ENCODE data around the gene RAB25.
A peak's percentile ranks its signal among the peaks of the same experiment; 100 is the strongest.

RAB25 gene

DNA sequence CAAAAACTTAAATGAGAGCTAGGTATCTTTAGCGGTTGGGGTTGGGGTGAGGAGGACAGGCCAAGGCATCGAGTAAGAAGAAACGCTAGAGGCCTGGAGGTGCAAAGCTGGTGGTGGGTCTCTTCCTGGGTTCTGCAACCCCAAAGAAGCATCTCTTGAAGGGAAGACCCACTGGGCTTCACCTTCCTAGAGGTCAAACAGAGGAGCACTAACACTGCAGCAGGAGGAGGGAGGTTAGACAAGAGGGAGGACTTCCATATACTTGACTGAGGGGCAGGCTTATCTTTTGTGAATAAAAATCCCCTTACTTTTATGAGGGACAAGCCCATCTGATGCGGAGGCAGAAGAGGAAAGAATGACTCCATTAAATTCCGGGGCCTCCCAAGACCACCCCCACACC lies 18.8 kb downstream of the RAB25 start:
- no peak for DNase-seq (ENCODE audit: low spot score)

DNA sequence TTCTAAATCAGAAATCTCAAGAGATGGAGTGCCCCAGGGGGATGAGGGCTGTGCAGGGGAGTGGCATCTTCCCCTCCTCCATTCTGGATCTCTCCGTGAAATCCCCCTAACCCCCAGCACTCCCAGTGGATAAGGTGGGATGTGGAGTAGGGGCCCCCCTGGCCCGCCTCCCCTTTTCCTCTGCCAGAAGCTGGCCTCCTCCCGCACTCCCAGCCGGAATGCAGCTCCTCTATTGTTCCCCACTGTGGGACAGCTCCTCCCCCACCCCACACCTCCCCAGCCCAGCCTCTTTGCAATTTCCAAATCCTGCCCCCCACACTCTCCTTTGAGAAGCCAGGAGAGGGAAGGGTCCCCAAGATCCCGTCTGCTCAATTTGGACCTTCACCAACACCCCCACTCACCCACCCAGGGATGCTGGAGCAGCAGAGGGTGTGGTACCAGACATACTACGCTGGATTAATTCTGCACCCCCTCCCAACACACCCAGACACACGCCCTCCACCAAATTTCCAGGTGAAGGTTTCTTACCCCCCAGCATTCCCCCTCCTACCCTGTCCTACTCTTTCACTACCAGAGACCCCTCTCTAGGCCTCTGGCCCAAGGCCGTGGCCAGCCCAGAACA lies 19.4 kb downstream of the RAB25 start:
- no peak for DNase-seq (ENCODE audit: low spot score)

- no peak for DNase-seq (ENCODE audit: low spot score)
Observed at GRCh38 chr1:156080863-156081179, 19.9 kb downstream of the RAB25 start.

DNA sequence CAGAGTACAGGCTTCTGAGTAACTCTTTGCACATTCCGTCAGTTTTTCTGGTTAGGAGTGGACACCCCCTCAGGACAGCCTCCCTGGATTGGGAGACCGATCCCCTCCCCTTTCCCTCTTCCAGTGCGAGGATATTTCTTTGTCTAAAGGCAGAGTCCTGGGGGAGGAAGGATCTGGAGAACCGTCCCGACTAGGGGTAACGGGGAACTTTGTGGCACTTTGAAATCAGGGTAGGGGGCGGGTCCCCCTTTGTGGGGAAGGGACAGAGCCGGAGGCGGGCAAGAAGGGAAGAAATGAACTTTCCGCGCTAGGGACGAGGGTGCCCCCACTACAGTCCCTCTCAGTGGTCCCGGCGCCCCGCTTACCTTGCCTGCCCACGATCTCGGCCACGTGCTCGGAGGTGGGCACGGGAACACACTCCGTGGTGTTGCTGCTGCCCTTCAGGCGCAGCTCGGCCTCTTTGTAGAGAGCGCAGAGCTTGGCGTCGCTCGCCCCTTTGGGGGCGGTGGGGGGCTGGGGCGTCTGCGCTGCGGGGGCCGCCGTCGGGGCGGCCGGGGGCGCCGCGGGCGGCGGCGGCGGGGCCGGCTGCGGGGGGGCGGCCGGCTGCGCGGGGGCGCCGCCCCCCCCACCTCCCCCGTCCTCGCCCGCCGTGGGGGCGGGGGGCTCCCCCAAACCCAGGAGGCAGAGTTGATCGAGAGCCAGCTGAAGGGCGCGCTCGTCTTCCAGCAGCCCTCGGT lies 20.4 kb downstream of the RAB25 start:
- no peak for DNase-seq (ENCODE audit: low spot score)

DNA sequence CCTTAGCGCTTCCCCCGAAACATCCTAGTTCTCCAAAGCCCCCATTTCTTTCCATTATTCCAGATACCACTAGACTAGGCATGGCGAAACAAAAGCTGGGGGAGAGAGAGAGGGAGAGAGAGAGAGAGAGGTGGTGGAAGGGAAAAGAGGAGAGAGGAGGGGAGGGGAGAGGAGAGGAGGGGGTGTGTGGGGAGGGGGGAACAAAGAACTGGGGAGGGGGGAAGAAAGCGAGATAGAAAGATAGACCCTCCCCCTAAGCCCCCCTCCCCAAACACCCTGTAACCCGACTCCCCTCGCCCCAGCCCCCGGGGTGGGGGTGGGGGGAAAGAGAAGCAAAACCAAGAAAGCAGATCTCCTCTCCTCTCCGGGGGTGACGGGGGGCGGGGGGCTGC lies 21.0 kb downstream of the RAB25 start:
- no peak for DNase-seq (ENCODE audit: low spot score)

DNA sequence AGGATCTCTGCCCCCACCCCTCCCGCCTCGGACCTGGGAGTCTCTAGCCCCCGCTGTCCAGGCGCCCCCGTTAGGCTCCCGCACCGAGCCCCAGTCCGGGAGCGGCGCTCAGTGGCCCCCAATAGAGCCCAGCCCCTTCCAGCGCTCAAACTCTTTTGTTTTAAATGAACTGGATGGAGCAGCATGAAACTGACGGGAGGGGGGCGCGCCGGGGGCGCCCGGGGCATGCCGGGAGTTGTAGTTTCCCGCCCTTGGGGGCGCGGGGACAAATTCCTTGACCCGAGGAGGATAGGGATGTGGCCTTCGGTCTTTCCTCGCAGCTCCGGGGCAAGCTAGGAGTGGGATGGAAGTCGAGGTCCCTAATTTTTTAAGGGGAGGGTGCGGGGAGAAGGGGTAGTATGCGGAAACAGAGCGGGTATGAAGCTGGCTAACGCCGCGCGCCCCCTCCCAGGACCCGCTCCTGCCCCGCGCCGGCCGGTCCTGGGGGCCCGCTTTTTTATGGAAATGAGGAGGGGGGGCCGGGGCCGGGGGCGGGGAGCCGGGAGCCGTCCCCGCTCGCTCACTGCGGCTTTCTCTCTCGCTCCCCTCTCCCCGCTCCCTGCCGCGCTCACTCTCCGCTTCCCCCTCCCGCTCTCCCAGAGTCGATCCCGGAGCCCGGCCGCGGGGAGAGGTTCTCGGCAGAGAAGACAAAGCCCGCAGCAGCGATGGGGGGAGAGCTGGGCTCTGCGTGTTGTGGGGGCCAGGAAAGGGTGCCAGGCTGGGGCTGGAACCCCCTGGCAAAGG lies 21.5 kb downstream of the RAB25 start, which contains the start of gene MEX3A:
MEX3A (minus strand) TSS at position 157 of the 783 bp plus-strand sequence. CDS start 467 bp downstream, outside the sequence.
- DNase-seq (ENCODE audit: low spot score): no peak

GRCh38 chr1:156083800-156084790 lies 23.1 kb downstream of the RAB25 start:
- no peak for DNase-seq (ENCODE audit: low spot score)

- no peak for DNase-seq (ENCODE audit: low spot score)
Observed at GRCh38 chr1:156086256-156086662, 25.3 kb downstream of the RAB25 start.

DNA sequence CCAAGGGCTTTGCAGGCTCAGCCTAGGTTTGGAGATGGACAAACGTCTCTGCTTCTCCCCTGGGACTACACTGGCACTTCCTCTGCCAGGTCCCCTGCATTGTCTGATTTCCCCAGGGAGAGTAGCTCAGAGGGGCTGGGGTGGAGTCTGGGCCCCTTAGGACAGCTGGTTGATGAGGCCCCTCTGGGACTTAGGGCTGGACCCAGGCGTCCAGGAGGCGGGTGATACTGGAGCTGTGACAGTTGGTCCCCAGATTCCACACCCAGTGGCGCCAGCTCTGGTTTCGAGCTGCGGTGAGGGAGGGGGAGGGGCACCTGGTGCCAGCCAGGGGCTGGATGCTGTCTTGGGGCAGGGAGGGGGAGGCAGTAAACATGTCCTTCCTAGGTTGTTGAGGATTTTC lies 28.7 kb downstream of the RAB25 start:
- DNase-seq (ENCODE audit: low spot score): no peak

DNA sequence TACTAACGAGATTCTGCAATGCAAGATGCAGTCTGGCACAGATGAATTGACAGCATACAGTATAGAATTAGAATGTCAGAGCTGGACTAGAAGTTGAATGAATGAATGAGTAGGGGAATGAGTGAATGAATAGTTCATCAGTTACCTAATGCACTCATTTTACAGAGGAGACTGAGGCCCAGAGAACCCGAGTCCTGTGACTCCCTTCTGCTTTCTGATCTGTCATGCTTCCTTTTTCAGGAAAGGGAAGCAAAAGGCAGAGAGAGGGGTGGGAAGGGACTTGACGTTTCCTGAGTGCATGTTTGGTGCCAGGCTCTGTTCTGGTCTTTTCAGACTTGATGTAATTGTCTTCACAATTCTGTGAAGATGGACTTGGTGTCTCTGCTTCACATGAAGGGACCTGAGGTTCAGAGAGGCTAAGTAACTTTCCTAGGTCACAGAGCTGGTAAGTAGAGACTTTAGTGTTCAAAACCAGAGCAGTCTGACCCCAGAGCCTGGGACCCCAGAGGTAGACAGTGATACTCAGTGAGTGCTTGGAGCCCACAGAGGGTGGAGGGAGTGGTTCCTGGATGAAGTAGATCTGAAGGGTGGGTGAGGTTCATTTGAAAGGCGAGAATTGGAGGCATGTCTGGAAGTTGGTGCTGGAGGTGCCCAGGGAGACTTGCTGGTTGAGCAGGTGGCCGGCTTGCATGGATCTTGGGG lies 29.3 kb downstream of the RAB25 start:
- no peak for DNase-seq (ENCODE audit: low spot score)

GRCh38 chr1:156090840-156091188 lies 29.9 kb downstream of the RAB25 start:
- peak; percentile 91 for DNase-seq (ENCODE audit: low spot score)

DNA sequence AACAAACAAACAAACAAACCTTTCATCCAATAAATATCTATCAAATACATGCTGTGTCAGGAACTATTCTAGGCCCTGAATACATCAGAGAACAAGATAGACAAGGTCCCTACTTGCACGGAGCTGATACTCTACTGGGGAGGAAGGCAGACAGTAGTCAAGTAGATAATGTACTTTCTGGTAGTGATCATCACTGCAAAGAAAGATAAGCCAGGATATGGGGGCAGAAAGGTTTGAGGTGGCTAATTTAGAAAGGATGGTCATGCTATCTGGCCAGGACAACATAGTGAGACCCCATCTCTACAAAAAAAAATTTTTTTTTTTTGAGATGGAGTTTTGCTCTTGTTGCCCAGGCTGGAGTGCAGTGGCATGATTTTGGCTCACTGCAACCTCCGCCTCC lies 30.6 kb downstream of the RAB25 start:
- no peak for DNase-seq (ENCODE audit: low spot score)

DNA sequence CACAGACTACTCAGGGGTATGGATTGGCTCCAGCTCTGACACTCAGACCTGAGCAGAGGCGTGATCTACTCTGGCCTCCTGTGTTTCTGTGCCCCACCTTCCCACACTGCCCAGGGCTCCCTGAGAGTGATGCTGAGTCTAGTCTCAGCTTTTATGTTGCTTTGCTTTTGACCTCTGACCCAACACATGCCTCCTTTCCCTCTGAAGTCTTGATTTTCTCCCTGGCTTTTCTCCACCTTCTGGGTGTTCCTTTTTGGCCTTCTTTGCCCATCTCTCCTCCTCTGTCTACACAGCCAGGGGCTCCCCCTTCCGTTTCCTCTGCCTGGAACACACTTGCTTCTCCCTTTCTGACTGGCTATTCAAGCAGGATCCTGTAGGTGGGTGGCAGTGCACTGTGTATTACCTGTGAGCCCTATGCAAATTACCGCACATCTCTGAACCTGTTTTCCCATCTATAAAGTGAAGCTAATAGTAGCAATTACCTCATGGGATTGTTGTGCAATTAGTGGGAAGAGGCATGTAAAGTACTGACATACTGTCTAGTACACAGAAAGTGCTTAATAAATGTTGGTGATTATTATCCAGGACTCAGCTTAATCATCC lies 35.0 kb downstream of the RAB25 start:
- DNase-seq (ENCODE audit: low spot score): no peak

DNA sequence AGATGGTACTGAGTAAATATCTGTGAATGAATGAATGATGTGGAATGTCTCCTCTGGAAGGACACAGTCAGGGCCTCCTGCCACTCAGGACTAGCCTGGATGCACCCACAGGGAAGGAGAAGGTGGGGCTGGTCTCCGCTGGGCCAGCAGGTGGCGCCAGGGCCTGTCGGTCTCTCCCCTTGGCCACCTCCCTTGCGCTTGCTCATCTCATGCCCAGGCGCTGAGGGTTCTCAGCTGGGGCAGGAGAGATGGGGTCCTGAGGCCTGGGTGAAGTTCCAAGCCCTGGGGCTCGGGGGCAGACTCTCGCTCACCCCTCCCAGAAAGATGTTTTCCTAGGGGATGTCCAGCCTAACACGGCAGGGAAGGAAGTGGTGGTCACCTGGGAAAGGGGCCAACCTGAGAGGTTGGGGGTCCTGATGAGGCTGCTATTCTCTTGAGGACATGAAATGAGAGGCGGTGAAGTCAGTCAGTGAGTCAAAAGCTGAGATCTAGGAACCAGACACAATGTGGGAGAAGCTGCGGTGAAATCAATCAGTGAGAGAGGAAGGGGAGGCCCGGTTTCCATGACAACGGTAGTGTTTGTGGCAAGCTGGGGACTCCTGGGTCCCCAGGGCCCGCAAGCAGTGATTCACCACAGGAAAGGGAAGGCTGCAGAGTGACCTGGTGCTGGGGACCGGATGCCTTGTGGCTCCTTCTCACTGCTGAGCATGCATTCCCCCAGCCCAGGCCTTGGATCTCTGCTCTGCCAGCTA lies 35.9 kb downstream of the RAB25 start:
- peak; percentile 87 for DNase-seq (ENCODE audit: low spot score)

GRCh38 chr1:156097499-156098178 lies 36.7 kb downstream of the RAB25 start:
- DNase-seq (ENCODE audit: low spot score): no peak

GRCh38 chr1:156098784-156099183 lies 37.8 kb downstream of the RAB25 start:
- DNase-seq (ENCODE audit: low spot score): no peak

GRCh38 chr1:156099282-156099681 lies 38.3 kb downstream of the RAB25 start:
- DNase-seq (ENCODE audit: low spot score): no peak

GRCh38 chr1:156100205-156100995 lies 39.4 kb downstream of the RAB25 start:
- peak; percentile 60 for DNase-seq (ENCODE audit: low spot score)

GRCh38 chr1:156101880-156102279 lies 40.9 kb downstream of the RAB25 start:
- no peak for DNase-seq (ENCODE audit: low spot score)
